ENCODE data around the gene TMEM120A. TPM values are rescaled to one million over a fixed set of nuclear protein-coding genes. Genes with fewer than 3 reads are reported as not detected.

TMEM120A gene
- total and polyA plus RNA-seq, 9 donors = 11.1 to 62.6 (median 41.3) TPM

DNA sequence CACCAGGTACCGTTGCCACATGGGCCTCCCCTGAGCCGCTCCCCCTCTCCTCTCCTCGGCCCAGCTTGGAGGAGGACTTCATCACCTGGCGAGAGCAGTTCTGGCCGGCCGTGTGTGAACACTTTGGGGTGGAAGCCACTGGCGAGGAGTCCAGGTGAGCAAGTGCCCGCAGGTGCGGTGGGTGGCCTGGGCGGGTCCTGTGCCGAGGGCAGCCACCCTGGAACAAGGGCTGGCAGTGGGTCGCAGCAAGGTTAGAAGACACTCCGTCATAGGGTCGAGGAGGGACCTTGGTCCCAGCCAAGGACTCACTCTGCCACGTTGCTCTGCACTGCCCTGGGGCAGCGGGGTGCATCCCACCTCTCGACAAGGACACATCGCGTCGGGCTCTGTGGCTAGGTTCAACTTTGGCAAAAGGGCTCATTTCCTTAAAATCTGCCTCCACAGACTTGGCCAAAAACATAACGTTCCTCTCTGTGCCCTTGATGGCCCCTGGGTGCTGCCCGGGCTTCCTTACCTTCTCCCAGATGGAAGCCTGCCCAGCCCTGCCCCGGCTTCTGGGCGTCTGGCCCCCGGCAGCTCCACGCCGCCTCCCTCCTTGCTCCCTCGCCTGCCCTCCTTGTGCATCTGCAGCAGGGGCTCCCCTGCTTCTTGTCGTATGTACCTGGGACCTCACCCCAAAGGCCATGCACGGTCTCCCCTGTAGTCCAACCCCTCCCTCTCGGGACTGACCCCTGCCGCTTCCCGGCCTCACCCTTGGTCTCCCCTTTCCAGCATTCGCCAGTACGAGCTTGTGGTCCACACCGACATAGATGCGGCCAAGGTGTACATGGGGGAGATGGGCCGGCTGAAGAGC lies 12.7 kb downstream of the TMEM120A start:
- Histone ChIP-seq H3K4me1 (ENCODE audit: control insufficient read depth, insufficient read depth, low read length) (peaks cover 28% of the 10 kb centered on the region), H3K27ac (ENCODE audit: low read length) (no peak overlapping the region), H3K9me3 (replicated peaks; ENCODE audit: control insufficient read depth, low read depth, low read length) (no peaks in the 10 kb centered on the region), H3K36me3 (ENCODE audit: control insufficient read depth, insufficient read depth, low read length) (peaks cover 70% of the 10 kb centered on the region), H3K27me3 (ENCODE audit: control insufficient read depth, insufficient read depth, low read length) (no peaks in the 10 kb centered on the region), H3K4me3 (ENCODE audit: low read length) (no peak overlapping the region)
- WGBS (ENCODE audit: insufficient coverage) = 84% methylated on average over 31 of the region's 38 CpGs
- DNase-seq = no peak

DNA sequence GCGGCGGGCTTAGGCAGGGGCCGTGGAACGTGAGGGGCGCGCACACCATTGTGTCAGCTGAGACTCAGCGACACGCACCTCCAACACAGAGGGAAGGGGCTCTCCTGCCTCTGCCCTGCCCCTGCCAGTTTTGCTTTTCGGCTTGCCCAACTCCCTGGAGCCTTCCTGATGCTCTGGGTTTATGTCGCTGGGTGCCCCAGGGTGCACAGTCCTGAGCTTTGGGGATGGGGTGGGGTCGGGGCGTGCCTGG lies 13.3 kb downstream of the TMEM120A start:
- Histone ChIP-seq H3K4me1 (ENCODE audit: control insufficient read depth, insufficient read depth, low read length) (peaks cover 28% of the 10 kb centered on the region), H3K27me3 (ENCODE audit: control insufficient read depth, insufficient read depth, low read length) (no peaks in the 10 kb centered on the region), H3K4me3 (ENCODE audit: low read length) (no peak overlapping the region), H3K9me3 (replicated peaks; ENCODE audit: control insufficient read depth, low read depth, low read length) (no peaks in the 10 kb centered on the region), H3K36me3 (ENCODE audit: control insufficient read depth, insufficient read depth, low read length) (peaks cover 65% of the 10 kb centered on the region), H3K27ac (ENCODE audit: low read length) (no peak overlapping the region)
- DNase-seq = no peak
- 87% methylated on average over 11 of the region's 12 CpGs for WGBS (ENCODE audit: insufficient coverage)

GRCh38 chr7:75980430-75981202 lies 13.8 kb downstream of the TMEM120A start:
- no peak for DNase-seq
- 86% methylated on average over 27 of the region's 29 CpGs for WGBS (ENCODE audit: insufficient coverage)
- no peak overlapping the region for H3K4me3 ChIP-seq (ENCODE audit: low read length)
- H3K27ac ChIP-seq (ENCODE audit: low read length) = no peak overlapping the region
- H3K9me3 ChIP-seq (replicated peaks; ENCODE audit: control insufficient read depth, low read depth, low read length) = no peaks in the 10 kb centered on the region
- H3K36me3 ChIP-seq (ENCODE audit: control insufficient read depth, insufficient read depth, low read length) = peaks cover 60% of the 10 kb centered on the region
- H3K4me1 ChIP-seq (ENCODE audit: control insufficient read depth, insufficient read depth, low read length) = peaks cover 28% of the 10 kb centered on the region
- no peaks in the 10 kb centered on the region for H3K27me3 ChIP-seq (ENCODE audit: control insufficient read depth, insufficient read depth, low read length)

DNA sequence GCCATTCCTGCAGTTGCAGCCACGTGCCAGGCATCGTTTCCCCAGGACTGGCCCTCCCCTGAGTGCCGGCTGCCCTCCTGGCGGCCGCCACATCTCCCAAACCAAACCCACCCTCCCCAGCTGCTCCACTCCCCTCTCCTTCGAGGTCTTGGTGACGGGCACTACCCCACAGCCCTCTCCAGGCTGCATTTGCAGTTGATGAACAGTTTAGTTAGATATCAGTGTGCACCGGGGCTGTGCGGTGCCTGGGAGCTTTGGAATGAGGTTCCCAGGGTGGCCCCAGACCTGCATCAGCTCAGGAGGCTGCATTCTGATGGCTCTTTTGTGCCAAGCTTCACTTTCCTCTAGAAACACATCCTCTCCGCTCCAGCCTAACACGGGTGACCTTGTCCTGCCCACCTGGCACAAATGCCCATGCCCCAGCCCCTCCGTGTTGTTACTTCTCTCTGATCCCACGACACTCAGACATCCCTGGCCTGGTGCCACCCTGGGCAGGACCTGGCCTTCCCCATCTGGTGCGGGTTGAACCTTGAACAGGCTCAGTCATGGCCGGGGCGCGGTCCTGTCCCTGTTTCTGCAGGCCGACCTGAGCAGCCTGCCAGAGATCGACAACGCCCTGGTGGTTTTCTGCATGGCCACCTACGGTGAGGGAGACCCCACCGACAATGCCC lies 14.5 kb downstream of the TMEM120A start:
- Histone ChIP-seq H3K9me3 (replicated peaks; ENCODE audit: control insufficient read depth, low read depth, low read length) (no peaks in the 10 kb centered on the region), H3K27ac (ENCODE audit: low read length) (no peak overlapping the region), H3K36me3 (ENCODE audit: control insufficient read depth, insufficient read depth, low read length) (peaks cover 52% of the 10 kb centered on the region), H3K4me3 (ENCODE audit: low read length) (no peak overlapping the region), H3K27me3 (ENCODE audit: control insufficient read depth, insufficient read depth, low read length) (no peaks in the 10 kb centered on the region), H3K4me1 (ENCODE audit: control insufficient read depth, insufficient read depth, low read length) (peaks cover 28% of the 10 kb centered on the region)
- 76% methylated on average over 14 of the region's 22 CpGs for WGBS (ENCODE audit: insufficient coverage)
- DNase-seq = peak; percentile 22

- no CpG with 5 or more reads among the region's 8 CpGs for WGBS (ENCODE audit: insufficient coverage)
- H3K27ac ChIP-seq (ENCODE audit: low read length) = peak overlapping the region; percentile 67
- no peaks in the 10 kb centered on the region for H3K27me3 ChIP-seq (ENCODE audit: control insufficient read depth, insufficient read depth, low read length)
- DNase-seq = peak; percentile 97
- H3K4me1 ChIP-seq (ENCODE audit: control insufficient read depth, insufficient read depth, low read length) = peaks cover 28% of the 10 kb centered on the region
- no peaks in the 10 kb centered on the region for H3K9me3 ChIP-seq (replicated peaks; ENCODE audit: control insufficient read depth, low read depth, low read length)
- no peak overlapping the region for H3K4me3 ChIP-seq (ENCODE audit: low read length)
- H3K36me3 ChIP-seq (ENCODE audit: control insufficient read depth, insufficient read depth, low read length) = peaks cover 37% of the 10 kb centered on the region
Measured at GRCh38 chr7:75977743-75978142, 16.7 kb downstream of the TMEM120A start.

DNA sequence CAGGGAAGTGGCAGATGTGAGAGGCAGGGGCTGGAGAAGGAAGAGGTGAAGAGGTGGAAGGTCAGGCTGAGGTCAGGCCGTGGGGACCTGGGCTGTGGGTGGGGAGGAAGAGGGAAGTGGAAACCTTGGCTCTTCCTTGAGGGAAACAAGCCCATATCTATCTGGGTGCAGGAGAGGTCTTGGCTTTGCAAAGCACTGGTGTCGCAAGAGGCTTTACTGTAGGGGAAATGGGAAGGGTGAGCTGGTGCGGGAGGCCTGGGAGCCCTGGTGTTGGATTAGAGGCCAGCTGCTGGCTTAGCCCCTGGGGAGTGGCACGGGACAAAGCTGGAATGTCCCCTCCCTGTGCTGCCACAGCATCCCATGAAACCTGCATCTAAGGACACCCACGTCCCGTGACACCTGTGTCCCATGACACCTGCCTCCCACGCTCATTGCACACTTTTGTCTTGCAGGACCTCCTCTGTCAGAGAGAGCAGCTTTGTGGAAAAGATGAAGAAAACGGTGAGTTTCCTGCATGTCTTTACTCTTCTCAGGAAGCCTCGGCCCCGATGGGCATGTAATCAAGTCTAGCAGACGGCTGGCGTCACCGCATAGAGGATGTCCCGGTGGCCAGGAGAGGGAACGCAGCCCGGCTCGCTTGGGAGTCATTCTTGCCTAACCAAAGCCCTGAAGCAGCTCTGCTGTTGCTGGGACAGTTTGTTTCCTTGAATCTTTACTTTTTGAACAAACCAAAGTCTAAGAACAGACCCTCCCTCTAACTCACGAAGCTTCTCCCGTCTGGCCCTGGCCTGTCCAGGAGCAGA lies 22.2 kb downstream of the TMEM120A start:
- Histone ChIP-seq H3K27me3 (ENCODE audit: control insufficient read depth, insufficient read depth, low read length) (no peaks in the 10 kb centered on the region), H3K27ac (ENCODE audit: low read length) (no peak overlapping the region), H3K36me3 (ENCODE audit: control insufficient read depth, insufficient read depth, low read length) (peaks cover 19% of the 10 kb centered on the region), H3K4me3 (ENCODE audit: low read length) (no peak overlapping the region), H3K4me1 (ENCODE audit: control insufficient read depth, insufficient read depth, low read length) (peaks cover 49% of the 10 kb centered on the region), H3K9me3 (replicated peaks; ENCODE audit: control insufficient read depth, low read depth, low read length) (no peaks in the 10 kb centered on the region)
- peak; percentile 48 for DNase-seq
- 40% methylated on average over 14 of the region's 19 CpGs for WGBS (ENCODE audit: insufficient coverage)

- H3K27ac ChIP-seq (ENCODE audit: low read length) = no peak overlapping the region
- no peak overlapping the region for H3K4me3 ChIP-seq (ENCODE audit: low read length)
- WGBS (ENCODE audit: insufficient coverage) = 82% methylated on average over 13 of the region's 14 CpGs
- H3K4me1 ChIP-seq (ENCODE audit: control insufficient read depth, insufficient read depth, low read length) = peaks cover 51% of the 10 kb centered on the region
- no peak for DNase-seq
- peaks cover 19% of the 10 kb centered on the region for H3K36me3 ChIP-seq (ENCODE audit: control insufficient read depth, insufficient read depth, low read length)
- no peaks in the 10 kb centered on the region for H3K9me3 ChIP-seq (replicated peaks; ENCODE audit: control insufficient read depth, low read depth, low read length)
- H3K27me3 ChIP-seq (ENCODE audit: control insufficient read depth, insufficient read depth, low read length) = no peaks in the 10 kb centered on the region
Measured at GRCh38 chr7:75971309-75971960, 23.0 kb downstream of the TMEM120A start.

GRCh38 chr7:75969704-75970498 lies 24.5 kb downstream of the TMEM120A start:
- Histone ChIP-seq H3K4me1 (ENCODE audit: control insufficient read depth, insufficient read depth, low read length) (peaks cover 66% of the 10 kb centered on the region), H3K4me3 (ENCODE audit: low read length) (no peak overlapping the region), H3K9me3 (replicated peaks; ENCODE audit: control insufficient read depth, low read depth, low read length) (no peaks in the 10 kb centered on the region), H3K27ac (ENCODE audit: low read length) (no peak overlapping the region), H3K27me3 (ENCODE audit: control insufficient read depth, insufficient read depth, low read length) (no peaks in the 10 kb centered on the region), H3K36me3 (ENCODE audit: control insufficient read depth, insufficient read depth, low read length) (peaks cover 19% of the 10 kb centered on the region)
- WGBS (ENCODE audit: insufficient coverage) = 86% methylated on average over 17 of the region's 30 CpGs
- DNase-seq = no peak

DNA sequence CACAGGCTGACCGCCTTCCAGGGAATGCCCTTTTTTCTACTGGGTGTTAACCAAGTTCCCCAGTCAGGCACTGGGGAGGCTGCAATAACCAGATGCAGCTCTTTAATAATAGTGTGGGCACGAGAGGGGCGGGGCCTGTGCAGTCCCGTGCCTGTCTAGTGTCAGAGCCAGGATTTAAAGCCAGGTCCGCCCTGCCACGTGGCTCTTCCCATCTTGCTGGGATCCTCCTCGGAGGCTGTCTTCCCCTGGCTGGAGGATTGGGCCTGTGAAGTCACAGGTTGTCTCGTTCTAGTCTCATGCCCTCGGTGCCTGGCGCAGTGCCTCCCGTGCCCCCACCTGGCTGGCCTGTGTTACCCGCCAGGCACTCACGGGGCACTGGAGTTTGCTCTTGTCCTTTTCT lies 25.2 kb downstream of the TMEM120A start:
- H3K27ac ChIP-seq (ENCODE audit: low read length) = no peak overlapping the region
- H3K27me3 ChIP-seq (ENCODE audit: control insufficient read depth, insufficient read depth, low read length) = no peaks in the 10 kb centered on the region
- H3K9me3 ChIP-seq (replicated peaks; ENCODE audit: control insufficient read depth, low read depth, low read length) = no peaks in the 10 kb centered on the region
- H3K4me3 ChIP-seq (ENCODE audit: low read length) = no peak overlapping the region
- WGBS (ENCODE audit: insufficient coverage) = 74% methylated on average over 6 of the region's 13 CpGs
- H3K36me3 ChIP-seq (ENCODE audit: control insufficient read depth, insufficient read depth, low read length) = peaks cover 19% of the 10 kb centered on the region
- peaks cover 66% of the 10 kb centered on the region for H3K4me1 ChIP-seq (ENCODE audit: control insufficient read depth, insufficient read depth, low read length)
- no peak for DNase-seq

Measured in muscle of leg (tissue), 11 donors.